GM12878 (cell line): ENCODE results near the gene TMEM35A.
"Not testable (repeated sequence)": the region's sequence is repeated elsewhere in the genome, so short reads cannot be mapped to it uniquely, and the experiment has no call there.

Source experiments
- CTCF ChIP-seq, 3 experiments: IDR thresholded peaks in 2 of 3; conservative IDR thresholded peaks in 1 of 3; 2 replicates each; pipeline ENCODE4 v1.5.1; 2011; ENCODE audit warnings: low read depth in 3 of 3, low read length in 3 of 3, mild to moderate bottlenecking in 3 of 3, control low read depth in 2 of 3, moderate library complexity in 2 of 3, inconsistent platforms in 1 of 3, mixed read lengths in 1 of 3; ENCODE audit not compliant: control insufficient read depth in 2 of 3, insufficient read depth in 1 of 3; ENCODE audit errors: extremely low read depth in 1 of 3
- MYC ChIP-seq: IDR thresholded peaks from 2 replicates; pipeline ENCODE4 v1.6.1; 2011; ENCODE audit warnings: mild to moderate bottlenecking, low read length, moderate library complexity, inconsistent platforms; ENCODE audit not compliant: insufficient read depth, insufficient replicate concordance, insufficient read length, severe bottlenecking
- REST ChIP-seq: IDR thresholded peaks from 2 replicates; pipeline ENCODE4 v1.6.1; 2012; ENCODE audit warnings: mild to moderate bottlenecking, low read depth, low read length
- SMC3 ChIP-seq: IDR thresholded peaks from 2 replicates; pipeline ENCODE4 v1.6.1; 2011; ENCODE audit warnings: low read length, improper control_type of control experiment, borderline replicate concordance
- TBL1XR1 ChIP-seq: IDR thresholded peaks from 2 replicates; pipeline ENCODE4 v1.6.1; 2012; ENCODE audit warnings: low read depth, low read length, improper control_type of control experiment

GRCh38 chrX:101056551-101056950, 22.1 kb upstream of the TMEM35A start:
- TF ChIP-seq REST; TBL1XR1; MYC; SMC3; CTCF (IDR thresholded peaks at IDR 0.05 in 2 of 3, conservative IDR thresholded peaks at IDR 0.05 in 1 of 3; ENCODE audit: control insufficient read depth in 2 of 3, extremely low read depth in 1 of 3, insufficient read depth in 1 of 3, low read depth in 3 of 3, low read length in 3 of 3): not testable (repeated sequence)
